DOHH2 (cell line): ENCODE results near the gene PXN.

Experiments used
- H3F3A ChIP-seq: fragments of 200-600 bp; sonication (generic), shearing (Covaris generic); 2 replicates; pipeline ENCODE4 v1.6.0; 2016; ENCODE audit warnings: antibody characterized with exemption, mild to moderate bottlenecking; ENCODE audit not compliant: control insufficient read depth, insufficient read depth
- H3K27ac ChIP-seq: fragments of 200-600 bp; sonication (generic); 2 replicates; pipeline ENCODE4 v1.5.1; 2014; ENCODE audit warnings: low read depth, mild to moderate bottlenecking, low read length, moderate library complexity
- H3K27me3 ChIP-seq: fragments of 200-600 bp; sonication (generic); 2 replicates; pipeline ENCODE4 v1.6.1; 2014; ENCODE audit warnings: mild to moderate bottlenecking, low read length, mixed read lengths; ENCODE audit not compliant: control insufficient read depth
- H3K36me3 ChIP-seq: fragments of 200-600 bp; sonication (generic); 2 replicates; pipeline ENCODE4 v1.6.1; 2014; ENCODE audit warnings: mild to moderate bottlenecking, low read length, moderate library complexity, mixed read lengths; ENCODE audit not compliant: control insufficient read depth
- H3K4me1 ChIP-seq: fragments of 200-600 bp; sonication (generic); 2 replicates; pipeline ENCODE4 v1.6.1; 2014; ENCODE audit warnings: mild to moderate bottlenecking, low read length, mixed read lengths; ENCODE audit not compliant: control insufficient read depth
- H3K4me2 ChIP-seq: fragments of 200-600 bp; sonication (generic); 2 replicates; pipeline ENCODE4 v1.6.0; 2014; ENCODE audit warnings: mild to moderate bottlenecking, low read length, moderate library complexity
- H3K4me3 ChIP-seq: fragments of 200-600 bp; sonication (generic); 2 replicates; pipeline ENCODE4 v1.5.1; 2014; ENCODE audit warnings: mild to moderate bottlenecking, low read length, mixed read lengths
- H3K79me2 ChIP-seq: fragments of 200-600 bp; sonication (generic); 2 replicates; pipeline ENCODE4 v1.6.1; 2014; ENCODE audit warnings: mild to moderate bottlenecking, low read length, mixed read lengths; ENCODE audit not compliant: control insufficient read depth
- H3K9me2 ChIP-seq: fragments of 200-600 bp; sonication (generic); replicated peaks from 2 replicates; pipeline ENCODE4 v1.6.1; 2014; ENCODE audit warnings: mild to moderate bottlenecking, low read length, mixed read lengths; ENCODE audit not compliant: control insufficient read depth
- H3K9me3 ChIP-seq: fragments of 200-600 bp; sonication (generic); 2 replicates; pipeline ENCODE4 v1.6.1; 2014; ENCODE audit warnings: antibody characterized with exemption, low read length, mixed read lengths; ENCODE audit not compliant: control insufficient read depth, insufficient read depth
- H4K20me1 ChIP-seq: fragments of 200-600 bp; sonication (generic); 2 replicates; pipeline ENCODE4 v1.6.0; 2014; ENCODE audit warnings: low read depth, mild to moderate bottlenecking, antibody characterized with exemption, low read length, moderate library complexity; ENCODE audit not compliant: control insufficient read depth, insufficient read depth
- CTCF ChIP-seq: fragments of 200-600 bp; sonication (generic); IDR thresholded peaks from one replicate; pipeline ENCODE4 v1.5.1; 2014; ENCODE audit warnings: antibody characterized with exemption, mild to moderate bottlenecking, low read depth, low read length; ENCODE audit not compliant: poor library complexity, severe bottlenecking
- EZH2phosphoT487 ChIP-seq: fragments of 200-600 bp; sonication (generic); IDR thresholded peaks from 2 replicates; pipeline ENCODE4 v1.6.1; 2017; ENCODE audit warnings: borderline replicate concordance, mild to moderate bottlenecking, antibody characterized with exemption, low read length, moderate library complexity, mixed read lengths

PXN gene

GRCh38 chr12:120206228-120206627 is 59.3 kb downstream of the PXN start:
- H3K79me2 ChIP-seq: peaks cover 13% of the 10 kb centered on the region
- H3K9me3 ChIP-seq: no peaks in the 10 kb centered on the region
- peaks cover 29% of the 10 kb centered on the region for H3K36me3 ChIP-seq
- H3F3A ChIP-seq: no peaks in the 10 kb centered on the region
- H3K4me2 ChIP-seq: no peak overlapping the region
- H4K20me1 ChIP-seq: no peaks in the 10 kb centered on the region
- H3K27ac ChIP-seq: no peak overlapping the region
- H3K4me3 ChIP-seq: no peak overlapping the region
- no peaks in the 10 kb centered on the region for H3K9me2 ChIP-seq
- no peaks in the 10 kb centered on the region for H3K27me3 ChIP-seq
- H3K4me1 ChIP-seq: peaks cover 7% of the 10 kb centered on the region
- TF ChIP-seq EZH2phosphoT487: no peak

GRCh38 chr12:120204171-120204570 is 61.4 kb downstream of the PXN start:
- H3F3A ChIP-seq: peaks cover 15% of the 10 kb centered on the region

GRCh38 chr12:120200364-120200800 is 65.1 kb downstream of the PXN start:
- H3K4me2 ChIP-seq: peak overlapping the region; percentile 99
- peaks cover 52% of the 10 kb centered on the region for H3K4me1 ChIP-seq
- H3K4me3 ChIP-seq: peak overlapping the region; percentile 91
- no peaks in the 10 kb centered on the region for H3K9me3 ChIP-seq
- H3K27me3 ChIP-seq: no peaks in the 10 kb centered on the region
- TF ChIP-seq EZH2phosphoT487 (no peak), CTCF (no peak)
- H3K36me3 ChIP-seq: peaks cover 53% of the 10 kb centered on the region
- peaks cover 65% of the 10 kb centered on the region for H3K79me2 ChIP-seq
- peaks cover 18% of the 10 kb centered on the region for H4K20me1 ChIP-seq
- no peaks in the 10 kb centered on the region for H3K9me2 ChIP-seq
- H3K27ac ChIP-seq: peak overlapping the region; percentile 88
- peaks cover 53% of the 10 kb centered on the region for H3F3A ChIP-seq

More at GRCh38 chr12:120204171-120204570, 61.4 kb downstream of the PXN start:
- TF ChIP-seq CTCF: no peak
- TF ChIP-seq EZH2phosphoT487: no peak
- H3K27me3 ChIP-seq: no peaks in the 10 kb centered on the region
- no peaks in the 10 kb centered on the region for H3K9me2 ChIP-seq
- H3K9me3 ChIP-seq: no peaks in the 10 kb centered on the region
- no peak overlapping the region for H3K4me3 ChIP-seq
- H4K20me1 ChIP-seq: peaks cover 15% of the 10 kb centered on the region
- H3K27ac ChIP-seq: no peak overlapping the region
- H3K36me3 ChIP-seq: peaks cover 31% of the 10 kb centered on the region
- peaks cover 31% of the 10 kb centered on the region for H3K79me2 ChIP-seq
- H3K4me1 ChIP-seq: peaks cover 16% of the 10 kb centered on the region
- no peak overlapping the region for H3K4me2 ChIP-seq

- Histone ChIP-seq H3K4me1 (peaks cover 58% of the 10 kb centered on the region), H3K27me3 (no peaks in the 10 kb centered on the region), H3K4me3 (peak overlapping the region; percentile 91), H3K79me2 (peaks cover 71% of the 10 kb centered on the region), H3F3A (peaks cover 59% of the 10 kb centered on the region), H3K9me3 (no peaks in the 10 kb centered on the region), H3K27ac (peak overlapping the region; percentile 88), H3K4me2 (peak overlapping the region; percentile 99), H3K36me3 (peaks cover 57% of the 10 kb centered on the region), H3K9me2 (no peaks in the 10 kb centered on the region), H4K20me1 (peaks cover 18% of the 10 kb centered on the region)
- TF ChIP-seq EZH2phosphoT487 (no peak; the same call in 1 of the 2 replicates), CTCF (no peak)
These were observed 65.8 kb downstream of the PXN start for GRCh38 chr12:120199595-120200306.
